ENCODE results near the gene CDH13.

Gene CDH13

DNA sequence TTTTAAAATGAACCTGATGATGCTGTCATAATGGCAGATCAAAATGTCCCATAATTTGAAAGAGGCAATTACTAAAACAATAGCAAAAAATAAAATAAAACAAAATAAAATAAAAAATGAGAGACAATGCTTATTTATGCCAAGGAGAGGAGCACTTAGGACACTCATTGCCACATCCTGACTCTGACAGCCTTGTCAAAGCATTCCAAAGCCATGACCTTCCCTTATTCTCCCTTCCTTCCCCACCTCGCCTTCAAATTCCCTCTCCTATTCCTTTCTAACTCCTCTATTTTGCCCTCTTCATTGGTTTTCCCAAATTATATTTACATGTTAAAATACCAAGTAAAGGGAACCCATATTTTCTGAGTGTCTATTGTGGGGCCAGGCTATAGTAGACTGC, 220.0 kb downstream of the CDH13 start:
- Histone ChIP-seq H3K4me3 (ENCODE audit: low read length) (no peak overlapping the region), H3K27ac (ENCODE audit: low read depth, low read length) (no peak overlapping the region), H4K20me1 (ENCODE audit: control insufficient read depth, insufficient read depth, low read depth, low read length) (no peaks in the 10 kb centered on the region), H3K79me2 (ENCODE audit: control insufficient read depth, low read length) (no peaks in the 10 kb centered on the region), H3K27me3 (ENCODE audit: control insufficient read depth, low read length) (no peaks in the 10 kb centered on the region), H3F3A (ENCODE audit: control insufficient read depth, insufficient read depth) (no peaks in the 10 kb centered on the region), H3K4me1 (ENCODE audit: control insufficient read depth, low read length) (no peaks in the 10 kb centered on the region), H3K9me2 (replicated peaks; ENCODE audit: control insufficient read depth, low read length) (no peaks in the 10 kb centered on the region), H3K9me3 (ENCODE audit: control insufficient read depth, insufficient read depth, low read length) (no peaks in the 10 kb centered on the region), H3K4me2 (ENCODE audit: low read length) (no peak overlapping the region), H3K36me3 (ENCODE audit: control insufficient read depth, low read length) (no peaks in the 10 kb centered on the region)
- TF ChIP-seq EZH2phosphoT487 (IDR thresholded peaks at IDR 0.05; ENCODE audit: borderline replicate concordance, low read length) = no peak
- TF ChIP-seq, protein P1, sequence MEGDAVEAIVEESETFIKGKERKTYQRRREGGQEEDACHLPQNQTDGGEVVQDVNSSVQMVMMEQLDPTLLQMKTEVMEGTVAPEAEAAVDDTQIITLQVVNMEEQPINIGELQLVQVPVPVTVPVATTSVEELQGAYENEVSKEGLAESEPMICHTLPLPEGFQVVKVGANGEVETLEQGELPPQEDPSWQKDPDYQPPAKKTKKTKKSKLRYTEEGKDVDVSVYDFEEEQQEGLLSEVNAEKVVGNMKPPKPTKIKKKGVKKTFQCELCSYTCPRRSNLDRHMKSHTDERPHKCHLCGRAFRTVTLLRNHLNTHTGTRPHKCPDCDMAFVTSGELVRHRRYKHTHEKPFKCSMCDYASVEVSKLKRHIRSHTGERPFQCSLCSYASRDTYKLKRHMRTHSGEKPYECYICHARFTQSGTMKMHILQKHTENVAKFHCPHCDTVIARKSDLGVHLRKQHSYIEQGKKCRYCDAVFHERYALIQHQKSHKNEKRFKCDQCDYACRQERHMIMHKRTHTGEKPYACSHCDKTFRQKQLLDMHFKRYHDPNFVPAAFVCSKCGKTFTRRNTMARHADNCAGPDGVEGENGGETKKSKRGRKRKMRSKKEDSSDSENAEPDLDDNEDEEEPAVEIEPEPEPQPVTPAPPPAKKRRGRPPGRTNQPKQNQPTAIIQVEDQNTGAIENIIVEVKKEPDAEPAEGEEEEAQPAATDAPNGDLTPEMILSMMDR (IDR thresholded peaks at IDR 0.05; ENCODE audit: low read depth, low read length, poor library complexity, severe bottlenecking) = no peak

DNA sequence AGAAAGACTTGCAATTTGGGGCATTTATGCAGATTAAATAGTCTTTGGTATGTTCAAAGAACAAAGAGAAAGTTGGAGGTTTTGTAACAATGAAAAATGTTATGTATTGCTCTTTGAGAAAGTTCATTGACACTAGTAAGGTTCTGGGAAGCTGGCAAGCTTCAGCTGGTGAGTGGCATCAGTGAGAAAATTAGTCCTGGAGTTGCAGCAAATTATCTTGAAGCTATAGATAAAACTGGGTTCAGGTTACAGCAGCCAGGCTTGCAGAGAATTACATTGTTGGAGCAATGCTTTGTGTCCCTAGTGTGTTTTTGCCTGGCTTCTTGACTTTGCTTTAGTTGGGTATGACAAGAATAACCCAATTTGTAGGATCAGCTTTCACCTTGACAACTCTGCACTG, 221.2 kb downstream of the CDH13 start:
- Histone ChIP-seq H3K4me1 (ENCODE audit: control insufficient read depth, low read length) (no peaks in the 10 kb centered on the region), H3K4me2 (ENCODE audit: low read length) (no peak overlapping the region), H3K9me2 (replicated peaks; ENCODE audit: control insufficient read depth, low read length) (no peaks in the 10 kb centered on the region), H3K36me3 (ENCODE audit: control insufficient read depth, low read length) (no peaks in the 10 kb centered on the region), H3K27me3 (ENCODE audit: control insufficient read depth, low read length) (no peaks in the 10 kb centered on the region), H3K79me2 (ENCODE audit: control insufficient read depth, low read length) (no peaks in the 10 kb centered on the region), H3K4me3 (ENCODE audit: low read length) (no peak overlapping the region), H3K27ac (ENCODE audit: low read depth, low read length) (no peak overlapping the region), H3K9me3 (ENCODE audit: control insufficient read depth, insufficient read depth, low read length) (no peaks in the 10 kb centered on the region), H4K20me1 (ENCODE audit: control insufficient read depth, insufficient read depth, low read depth, low read length) (no peaks in the 10 kb centered on the region), H3F3A (ENCODE audit: control insufficient read depth, insufficient read depth) (no peaks in the 10 kb centered on the region)
- TF ChIP-seq, protein P1 (IDR thresholded peaks at IDR 0.05; ENCODE audit: low read depth, low read length, poor library complexity, severe bottlenecking) = no peak
- no peak for TF ChIP-seq EZH2phosphoT487 (IDR thresholded peaks at IDR 0.05; ENCODE audit: borderline replicate concordance, low read length)

DNA sequence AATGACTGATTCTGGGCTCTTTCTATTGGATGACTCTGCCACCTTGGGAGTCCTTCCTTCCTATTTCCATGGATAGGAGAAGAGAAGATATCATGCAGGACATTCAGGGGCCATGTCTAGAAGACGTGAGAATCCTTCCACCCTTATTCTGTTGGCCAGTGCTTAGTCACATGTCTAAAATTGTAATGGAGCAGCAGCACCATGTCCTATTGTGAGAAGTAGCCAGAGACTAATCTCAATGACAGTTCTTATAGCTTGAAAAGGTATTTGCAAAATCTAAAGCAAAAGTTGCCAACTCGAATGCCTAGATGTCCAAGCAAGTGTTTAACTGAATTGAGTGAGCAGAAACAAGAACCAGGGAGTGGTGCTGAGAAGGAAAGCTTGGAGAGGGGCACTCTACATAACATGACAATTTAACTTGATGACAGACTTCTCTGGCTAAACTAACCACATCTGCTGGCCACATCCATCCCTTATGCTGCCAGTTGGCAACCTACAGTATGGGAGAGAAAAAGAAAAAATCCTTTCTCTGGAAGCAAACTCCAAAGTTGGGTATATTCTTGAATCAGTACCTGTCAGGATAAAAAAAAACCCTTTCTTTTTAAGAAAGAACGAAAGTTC, 225.7 kb downstream of the CDH13 start:
- H3K4me2 ChIP-seq (ENCODE audit: low read length) = no peak overlapping the region
- no peaks in the 10 kb centered on the region for H3K9me2 ChIP-seq (replicated peaks; ENCODE audit: control insufficient read depth, low read length)
- no peaks in the 10 kb centered on the region for H4K20me1 ChIP-seq (ENCODE audit: control insufficient read depth, insufficient read depth, low read depth, low read length)
- no peak overlapping the region for H3K27ac ChIP-seq (ENCODE audit: low read depth, low read length)
- no peaks in the 10 kb centered on the region for H3K4me1 ChIP-seq (ENCODE audit: control insufficient read depth, low read length)
- no peak overlapping the region for H3K4me3 ChIP-seq (ENCODE audit: low read length)
- no peaks in the 10 kb centered on the region for H3K27me3 ChIP-seq (ENCODE audit: control insufficient read depth, low read length)
- no peaks in the 10 kb centered on the region for H3K79me2 ChIP-seq (ENCODE audit: control insufficient read depth, low read length)
- TF ChIP-seq EZH2phosphoT487 (IDR thresholded peaks at IDR 0.05; ENCODE audit: borderline replicate concordance, low read length) = no peak
- TF ChIP-seq, protein P1 (IDR thresholded peaks at IDR 0.05; ENCODE audit: low read depth, low read length, poor library complexity, severe bottlenecking) = no peak
- no peaks in the 10 kb centered on the region for H3K36me3 ChIP-seq (ENCODE audit: control insufficient read depth, low read length)
- H3K9me3 ChIP-seq (ENCODE audit: control insufficient read depth, insufficient read depth, low read length) = no peaks in the 10 kb centered on the region
- H3F3A ChIP-seq (ENCODE audit: control insufficient read depth, insufficient read depth) = no peaks in the 10 kb centered on the region

Measured in DOHH2 (cell line).